Fibroblast of mammary gland (primary cell): Measurements from ENCODE around the gene SULT1C3.
A peak's percentile ranks its signal among the peaks of the same experiment; 100 is the strongest.
"Not testable (repeated sequence)": the region's sequence is repeated elsewhere in the genome, so short reads cannot be mapped to it uniquely, and the experiment has no call there.

Experiments
- DNase-seq: peaks from one replicate; pipeline ENCODE4 v3.0.0-alpha.2; 2010; ENCODE audit warnings: low read depth
- H3K4me3 ChIP-seq: 2 replicates; pipeline ENCODE4 v1.5.1; 2011; ENCODE audit warnings: low read depth, mild to moderate bottlenecking, low read length, moderate library complexity; ENCODE audit not compliant: control insufficient read depth
- TF ChIP-seq, protein P1 (sequence below): conservative IDR thresholded peaks from 2 replicates; pipeline ENCODE4 v1.5.1; 2011; ENCODE audit warnings: low read depth, low read length, inconsistent platforms; ENCODE audit not compliant: control insufficient read depth, insufficient read depth

SULT1C3 gene

DNA sequence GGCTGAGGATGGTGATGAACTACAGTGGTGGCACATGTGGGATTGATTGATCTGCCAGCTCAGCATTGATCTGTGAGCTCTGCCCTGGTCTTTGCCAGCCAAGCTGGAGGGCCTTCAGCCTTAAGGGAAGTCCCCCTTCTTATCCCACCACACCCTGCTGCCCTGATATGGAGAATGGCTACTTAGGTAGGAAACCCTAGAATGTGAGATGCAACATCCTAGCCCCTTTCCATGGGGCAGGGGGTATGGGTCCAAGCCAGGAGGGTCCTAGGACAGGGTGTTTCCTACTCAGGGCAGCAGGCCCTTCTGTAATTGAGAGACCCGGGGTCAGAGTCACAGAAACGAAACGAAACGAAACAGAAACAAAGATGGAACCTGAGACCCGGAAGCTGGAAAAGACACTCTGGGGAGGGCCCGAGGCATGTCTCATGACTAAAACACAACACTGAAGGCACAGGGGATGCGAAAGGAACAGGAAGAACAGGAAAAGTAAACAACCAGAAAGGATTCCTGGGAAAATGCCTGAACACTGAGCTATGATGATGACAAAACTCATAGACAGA, 32.0 kb downstream of the SULT1C3 start:
- no peak overlapping the region for H3K4me3 ChIP-seq
- TF ChIP-seq, protein P1, sequence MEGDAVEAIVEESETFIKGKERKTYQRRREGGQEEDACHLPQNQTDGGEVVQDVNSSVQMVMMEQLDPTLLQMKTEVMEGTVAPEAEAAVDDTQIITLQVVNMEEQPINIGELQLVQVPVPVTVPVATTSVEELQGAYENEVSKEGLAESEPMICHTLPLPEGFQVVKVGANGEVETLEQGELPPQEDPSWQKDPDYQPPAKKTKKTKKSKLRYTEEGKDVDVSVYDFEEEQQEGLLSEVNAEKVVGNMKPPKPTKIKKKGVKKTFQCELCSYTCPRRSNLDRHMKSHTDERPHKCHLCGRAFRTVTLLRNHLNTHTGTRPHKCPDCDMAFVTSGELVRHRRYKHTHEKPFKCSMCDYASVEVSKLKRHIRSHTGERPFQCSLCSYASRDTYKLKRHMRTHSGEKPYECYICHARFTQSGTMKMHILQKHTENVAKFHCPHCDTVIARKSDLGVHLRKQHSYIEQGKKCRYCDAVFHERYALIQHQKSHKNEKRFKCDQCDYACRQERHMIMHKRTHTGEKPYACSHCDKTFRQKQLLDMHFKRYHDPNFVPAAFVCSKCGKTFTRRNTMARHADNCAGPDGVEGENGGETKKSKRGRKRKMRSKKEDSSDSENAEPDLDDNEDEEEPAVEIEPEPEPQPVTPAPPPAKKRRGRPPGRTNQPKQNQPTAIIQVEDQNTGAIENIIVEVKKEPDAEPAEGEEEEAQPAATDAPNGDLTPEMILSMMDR, result no peak
- peak; percentile 84 for DNase-seq

DNA sequence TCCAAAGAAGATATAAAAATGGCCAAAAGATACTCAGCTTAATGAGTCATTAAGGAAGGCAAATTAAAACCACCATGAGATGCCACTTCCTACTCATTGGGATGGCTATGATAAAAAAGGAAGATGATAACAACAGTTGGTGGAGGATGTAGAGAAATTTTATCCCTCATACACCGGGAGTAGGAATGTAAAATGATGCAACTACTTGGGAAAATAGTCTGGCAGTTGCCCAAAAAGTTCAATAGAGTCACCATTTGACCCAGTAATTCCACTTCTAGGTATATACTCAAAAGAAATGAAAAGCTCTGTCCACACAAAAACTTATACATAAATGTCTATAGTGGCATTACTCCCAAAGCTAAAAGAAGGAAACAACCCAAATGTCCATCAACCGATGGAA, 38.9 kb downstream of the SULT1C3 start:
- TF ChIP-seq, protein P1, result no peak
- H3K4me3 ChIP-seq, result no peak overlapping the region
- DNase-seq, result peak; percentile 45

- no peak overlapping the region for H3K4me3 ChIP-seq
- TF ChIP-seq, protein P1, result no peak
- DNase-seq, result no peak
These were observed 39.7 kb downstream of the SULT1C3 start for GRCh38 chr2:108279468-108279867.

DNA sequence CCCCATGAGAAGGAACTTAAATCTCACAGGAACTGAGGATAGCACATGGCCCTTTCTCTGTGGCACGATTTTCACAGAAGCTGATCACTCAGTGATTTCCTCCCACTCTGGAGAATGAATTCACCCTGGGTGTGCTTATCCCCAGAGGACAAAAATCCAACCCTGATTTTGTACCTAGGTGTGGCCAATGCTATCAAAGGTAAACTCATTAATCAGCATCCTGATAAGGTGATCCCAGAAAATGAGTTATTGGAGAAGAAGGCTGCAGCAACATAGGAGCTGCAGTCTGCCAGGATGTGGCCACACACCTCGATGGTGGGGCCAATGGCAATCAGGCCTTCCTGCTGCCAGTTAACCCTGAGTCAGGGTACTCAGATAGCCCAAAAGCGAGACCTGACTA, 40.7 kb downstream of the SULT1C3 start:
- no peak for DNase-seq
- H3K4me3 ChIP-seq, result no peak overlapping the region
- TF ChIP-seq, protein P1, result no peak

DNA sequence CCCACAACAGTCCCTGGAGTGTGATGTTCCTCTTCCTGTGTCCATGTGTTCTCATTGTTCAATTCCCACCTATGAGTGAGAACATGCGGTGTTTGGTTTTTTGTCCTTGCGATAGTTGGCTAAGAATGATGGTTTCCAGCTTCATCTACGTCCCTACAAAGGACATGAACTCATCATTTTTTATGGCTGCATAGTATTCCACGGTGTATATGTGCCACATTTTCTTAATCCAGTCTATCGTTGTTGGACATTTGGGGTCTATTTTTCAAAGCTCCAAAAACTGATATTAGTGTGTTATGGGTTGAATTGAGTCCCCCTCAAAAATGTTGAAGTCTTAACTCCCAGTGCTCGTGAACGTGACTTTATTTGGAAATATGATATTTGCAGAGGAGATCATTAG, 44.8 kb downstream of the SULT1C3 start:
- H3K4me3 ChIP-seq, DNase-seq: not testable (repeated sequence)

GRCh38 chr2:108285616-108286015, 45.8 kb downstream of the SULT1C3 start:
- no peak overlapping the region for H3K4me3 ChIP-seq

GRCh38 chr2:108287169-108287568, 47.4 kb downstream of the SULT1C3 start:
- no peak overlapping the region for H3K4me3 ChIP-seq
- DNase-seq, result no peak
- TF ChIP-seq, protein P1, result no peak

More at GRCh38 chr2:108285616-108286015, 45.8 kb downstream of the SULT1C3 start:
- DNase-seq, result no peak
- TF ChIP-seq, protein P1, result no peak
